Measurements from ENCODE around the gene HUNK.

The HUNK gene

DNA sequence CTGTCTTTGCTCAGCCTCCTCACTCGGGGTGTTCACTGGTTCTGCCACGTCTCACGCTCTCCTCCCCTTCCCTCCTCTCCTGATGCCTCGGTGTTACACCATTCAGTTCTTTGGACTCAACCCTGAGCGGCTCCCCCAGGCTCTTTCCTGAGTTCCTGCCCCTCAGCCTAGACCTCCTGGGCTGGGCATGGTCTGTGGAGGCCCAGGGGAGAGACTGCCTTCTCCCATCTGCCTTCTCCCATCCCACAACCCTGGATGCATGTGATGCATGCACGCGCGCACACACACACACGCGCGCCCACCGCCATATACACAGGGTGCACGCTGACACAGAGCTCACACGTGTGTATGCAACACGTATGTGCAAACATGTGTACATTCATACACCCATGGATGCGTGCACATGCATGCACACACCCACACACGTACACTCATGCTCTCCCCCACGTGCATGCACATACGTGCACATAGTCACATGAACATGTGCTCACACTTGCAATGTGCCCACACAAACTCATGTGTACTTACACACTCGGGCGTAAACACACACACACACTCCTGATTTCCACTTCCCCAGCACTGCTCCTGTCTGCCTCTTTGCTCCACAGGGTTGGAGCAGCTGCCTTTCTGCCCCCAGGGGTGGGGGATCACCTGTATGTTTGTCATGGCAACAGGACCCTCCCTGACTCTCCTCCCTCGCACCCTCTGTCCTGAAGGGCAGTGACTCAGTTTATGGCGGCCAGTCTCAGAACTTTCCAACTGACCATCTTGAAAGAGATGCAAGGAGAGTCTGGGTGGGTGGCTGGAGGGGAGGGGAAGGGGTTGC is 59.0 kb downstream of the HUNK start:
- no peak for TF ChIP-seq CTCF (conservative IDR thresholded peaks at IDR 0.05)
- H3K27ac ChIP-seq = no peak overlapping the region

DNA sequence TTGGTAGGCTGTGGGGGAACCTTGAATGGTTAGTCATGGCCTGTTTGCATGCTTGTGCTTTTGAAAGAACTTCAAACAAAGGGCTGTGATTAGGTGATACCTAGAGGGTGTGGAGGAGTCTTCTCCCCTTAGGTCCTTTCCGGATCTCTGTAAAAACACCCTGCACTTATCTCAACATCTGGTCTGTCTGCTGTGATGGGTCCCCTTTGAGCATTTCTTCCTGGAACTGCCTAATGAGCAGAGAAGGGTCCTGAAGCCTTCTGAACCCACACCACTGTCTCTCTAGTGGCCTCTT is 59.6 kb downstream of the HUNK start:
- H3K27ac ChIP-seq = no peak overlapping the region
- TF ChIP-seq CTCF (conservative IDR thresholded peaks at IDR 0.05) = no peak

DNA sequence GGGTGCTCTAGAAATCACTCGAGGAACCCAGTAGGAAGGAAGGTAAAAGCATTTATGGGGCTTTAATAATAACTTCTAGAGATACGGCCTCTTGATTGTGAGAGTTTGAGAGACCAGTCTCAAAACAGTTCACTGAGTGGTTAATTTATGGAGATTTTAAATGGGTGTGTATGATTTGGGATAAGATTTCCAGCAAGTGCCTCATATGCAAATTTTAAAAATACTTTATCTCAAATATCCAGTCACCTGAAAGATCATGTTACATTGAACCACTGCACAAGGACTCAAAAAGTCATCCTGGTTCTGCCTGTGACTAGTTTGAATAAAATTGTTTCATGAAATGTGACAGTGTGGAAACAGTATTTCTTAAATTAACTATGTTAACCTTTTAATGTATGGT is 64.5 kb downstream of the HUNK start:
- H3K27ac ChIP-seq = no peak overlapping the region
- no peak for TF ChIP-seq CTCF (conservative IDR thresholded peaks at IDR 0.05)

DNA sequence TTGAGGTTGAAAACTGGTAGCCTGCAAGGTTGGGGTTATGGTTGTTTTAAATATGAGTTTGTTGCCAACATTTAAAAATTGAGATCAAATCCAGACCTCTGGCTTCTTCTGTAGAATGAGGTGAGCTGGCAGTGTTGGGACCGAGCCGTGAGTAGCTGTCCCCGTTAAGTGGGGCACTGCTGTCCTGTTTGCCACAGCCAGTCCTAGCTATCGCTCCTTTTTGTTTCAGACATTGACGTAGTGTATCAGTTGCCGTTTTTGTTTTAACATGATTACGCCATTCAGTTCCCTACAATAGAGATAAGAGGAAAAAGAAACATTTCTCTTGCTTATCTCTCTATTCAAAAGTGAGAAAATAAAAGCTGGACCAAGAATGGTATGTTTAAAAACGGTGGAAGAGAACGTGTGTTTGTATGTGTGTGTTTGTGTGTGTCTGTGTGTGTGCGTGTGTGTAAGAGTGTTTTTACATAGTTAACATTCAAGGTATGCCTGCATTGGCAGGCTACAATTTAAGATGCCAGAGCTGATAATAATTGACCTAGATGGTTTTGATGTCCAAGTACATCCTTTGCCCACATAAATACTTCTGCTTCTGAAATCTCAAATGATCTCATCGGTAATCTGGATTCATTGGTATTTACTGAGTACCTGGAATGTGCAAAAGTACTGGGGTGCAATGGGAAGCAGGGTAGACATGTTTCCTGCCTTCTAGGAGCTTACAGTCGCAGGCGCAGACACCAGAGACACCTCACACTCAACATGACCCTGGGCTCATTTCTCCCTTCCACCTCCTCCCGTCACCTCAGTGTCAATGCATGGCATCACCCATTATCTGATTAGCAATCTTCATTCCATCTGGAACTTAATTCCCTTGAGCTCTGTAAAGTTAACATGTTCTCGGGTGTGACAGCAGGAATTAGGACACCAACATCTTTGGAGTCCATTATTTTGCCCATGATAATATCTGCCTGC is 65.8 kb downstream of the HUNK start:
- no peak for TF ChIP-seq CTCF (conservative IDR thresholded peaks at IDR 0.05)
- peak overlapping the region; percentile 36; the same call in 1 of the 2 replicates for H3K27ac ChIP-seq

GRCh38 chr21:31941694-31942093 is 68.9 kb downstream of the HUNK start:
- no peak overlapping the region for H3K27ac ChIP-seq
- TF ChIP-seq CTCF (conservative IDR thresholded peaks at IDR 0.05) = no peak

GRCh38 chr21:31943561-31943960 is 70.7 kb downstream of the HUNK start:
- TF ChIP-seq CTCF (conservative IDR thresholded peaks at IDR 0.05) = no peak
- no peak overlapping the region for H3K27ac ChIP-seq

GRCh38 chr21:31945141-31945540 is 72.3 kb downstream of the HUNK start:
- H3K27ac ChIP-seq = no peak overlapping the region
- no peak for TF ChIP-seq CTCF (conservative IDR thresholded peaks at IDR 0.05)
